C4-2B (cell line): ENCODE measurements around the gene TPD52L2.

ENCODE experiments used
- H3K27ac ChIP-seq: fragments of 450-650 bp; 2 replicates; pipeline ENCODE4 v1.5.1; 2017
- ZFX ChIP-seq: fragments of 450-650 bp; IDR thresholded peaks from 2 replicates; pipeline ENCODE4 v1.6.1; 2017
- TF ChIP-seq, protein P1 (sequence below): fragments of 450-650 bp; conservative IDR thresholded peaks from 2 replicates; pipeline ENCODE4 v1.5.1; 2017; ENCODE audit warnings: mild to moderate bottlenecking

Gene TPD52L2

GRCh38 chr20:63825331-63826118 is 39.5 kb upstream of the TPD52L2 start:
- H3K27ac ChIP-seq, result no peak overlapping the region

DNA sequence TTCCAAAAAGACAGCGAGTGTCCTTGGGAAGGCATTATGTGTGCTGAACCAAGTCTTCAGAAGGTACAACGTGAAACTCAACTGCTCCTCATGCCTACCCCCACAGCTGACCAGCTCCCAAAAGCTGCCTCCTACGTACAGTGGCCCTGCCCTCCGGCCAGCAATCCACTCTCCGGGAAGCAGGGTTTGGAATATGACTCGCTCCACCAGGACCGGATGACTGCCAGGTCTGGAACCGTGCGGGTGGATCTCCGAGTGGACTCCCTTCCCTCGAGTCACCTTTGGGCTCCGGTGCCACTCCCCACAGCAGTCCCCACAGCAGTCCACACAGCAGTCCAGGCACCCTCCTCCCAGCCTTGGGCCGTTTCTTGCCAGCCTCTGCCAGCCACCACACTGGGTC is 38.3 kb upstream of the TPD52L2 start:
- no peak for TF ChIP-seq ZFX
- TF ChIP-seq, protein P1, sequence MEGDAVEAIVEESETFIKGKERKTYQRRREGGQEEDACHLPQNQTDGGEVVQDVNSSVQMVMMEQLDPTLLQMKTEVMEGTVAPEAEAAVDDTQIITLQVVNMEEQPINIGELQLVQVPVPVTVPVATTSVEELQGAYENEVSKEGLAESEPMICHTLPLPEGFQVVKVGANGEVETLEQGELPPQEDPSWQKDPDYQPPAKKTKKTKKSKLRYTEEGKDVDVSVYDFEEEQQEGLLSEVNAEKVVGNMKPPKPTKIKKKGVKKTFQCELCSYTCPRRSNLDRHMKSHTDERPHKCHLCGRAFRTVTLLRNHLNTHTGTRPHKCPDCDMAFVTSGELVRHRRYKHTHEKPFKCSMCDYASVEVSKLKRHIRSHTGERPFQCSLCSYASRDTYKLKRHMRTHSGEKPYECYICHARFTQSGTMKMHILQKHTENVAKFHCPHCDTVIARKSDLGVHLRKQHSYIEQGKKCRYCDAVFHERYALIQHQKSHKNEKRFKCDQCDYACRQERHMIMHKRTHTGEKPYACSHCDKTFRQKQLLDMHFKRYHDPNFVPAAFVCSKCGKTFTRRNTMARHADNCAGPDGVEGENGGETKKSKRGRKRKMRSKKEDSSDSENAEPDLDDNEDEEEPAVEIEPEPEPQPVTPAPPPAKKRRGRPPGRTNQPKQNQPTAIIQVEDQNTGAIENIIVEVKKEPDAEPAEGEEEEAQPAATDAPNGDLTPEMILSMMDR, result no peak
- no peak overlapping the region for H3K27ac ChIP-seq

More at GRCh38 chr20:63825331-63826118, 39.5 kb upstream of the TPD52L2 start:
- TF ChIP-seq, protein P1, result no peak
- TF ChIP-seq ZFX, result no peak

GRCh38 chr20:63828124-63828523 is 36.9 kb upstream of the TPD52L2 start:
- TF ChIP-seq, protein P1, result no peak
- TF ChIP-seq ZFX, result no peak
- H3K27ac ChIP-seq, result no peak overlapping the region

GRCh38 chr20:63828545-63828944 is 36.5 kb upstream of the TPD52L2 start:
- no peak for TF ChIP-seq ZFX
- TF ChIP-seq, protein P1, result no peak
- no peak overlapping the region for H3K27ac ChIP-seq

DNA sequence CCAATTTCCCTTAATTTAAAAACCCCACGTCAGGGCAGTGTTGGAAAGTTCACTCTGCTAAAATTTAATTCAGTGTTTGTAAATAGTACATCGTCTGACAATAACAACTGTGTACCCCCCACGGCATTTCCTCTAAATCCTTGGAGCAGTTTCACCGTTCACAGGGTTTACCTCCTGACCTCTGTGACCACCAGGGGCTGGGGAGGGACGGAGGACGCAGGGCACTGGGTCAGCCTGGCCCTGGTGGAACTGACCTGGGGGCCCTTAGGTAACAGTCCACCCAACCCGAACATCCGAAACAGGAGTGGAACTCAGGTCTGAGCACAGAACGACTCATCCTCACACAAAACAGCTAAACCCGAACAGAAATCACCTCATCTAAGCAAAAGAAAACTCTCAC is 36.1 kb upstream of the TPD52L2 start:
- TF ChIP-seq, protein P1, result no peak
- no peak for TF ChIP-seq ZFX

GRCh38 chr20:63829603-63829944 is 35.5 kb upstream of the TPD52L2 start:
- TF ChIP-seq ZFX, result no peak
- TF ChIP-seq, protein P1, result no peak
- no peak overlapping the region for H3K27ac ChIP-seq

More for the DNA sequence above, 36.1 kb upstream of the TPD52L2 start:
- H3K27ac ChIP-seq, result no peak overlapping the region

GRCh38 chr20:63829945-63830835 is 34.9 kb upstream of the TPD52L2 start:
- TF ChIP-seq, protein P1, result no peak
- TF ChIP-seq ZFX, result no peak
- no peak overlapping the region for H3K27ac ChIP-seq
